GM19043 (cell line): Measurements from ENCODE around the gene CLDN15.

Experiments used
- ATAC-seq: cut with Tn5 transposase; IDR thresholded peaks from one replicate; pipeline ENCODE4 v1.9.1; 2021; ENCODE audit warnings: low read depth; ENCODE audit not compliant: unreplicated experiment

Gene CLDN15

GRCh38 chr7:101244375-101245146, 7.0 kb upstream of the CLDN15 start, which contains the start of gene FIS1:
Gene FIS1 (minus strand): TSS chr7:101245081. CDS start chr7:101245004, 77 bp downstream.
- peak; percentile 88 for ATAC-seq

GRCh38 chr7:101243646-101244374, 6.2 kb upstream of the CLDN15 start:
- no peak for ATAC-seq

GRCh38 chr7:101241443-101242349, 4.1 kb upstream of the CLDN15 start:
- ATAC-seq: no peak

- no peak for ATAC-seq
Measured at GRCh38 chr7:101241015-101241363, 3.4 kb upstream of the CLDN15 start.

- ATAC-seq: no peak
Measured at GRCh38 chr7:101240226-101241014, 2.8 kb upstream of the CLDN15 start.

- no peak for ATAC-seq
Measured at GRCh38 chr7:101239951-101240220, 2.3 kb upstream of the CLDN15 start.

- ATAC-seq: no peak
Measured at GRCh38 chr7:101239191-101239950, 1.8 kb upstream of the CLDN15 start.

GRCh38 chr7:101238226-101239182, 902 bp upstream of the CLDN15 start:
- no peak for ATAC-seq

- no peak for ATAC-seq
Measured at GRCh38 chr7:101236292-101236835, 1.2 kb downstream of the CLDN15 start.

- no peak for ATAC-seq
Measured at GRCh38 chr7:101235522-101235921, 2.1 kb downstream of the CLDN15 start.

GRCh38 chr7:101235050-101235449, 2.6 kb downstream of the CLDN15 start:
- ATAC-seq: no peak

GRCh38 chr7:101234636-101235035, 3.0 kb downstream of the CLDN15 start:
- ATAC-seq: no peak

GRCh38 chr7:101233907-101234547, 3.6 kb downstream of the CLDN15 start:
- no peak for ATAC-seq

GRCh38 chr7:101232141-101232850, 5.3 kb downstream of the CLDN15 start:
- ATAC-seq: no peak

GRCh38 chr7:101231644-101232043, 6.0 kb downstream of the CLDN15 start:
- ATAC-seq: no peak

GRCh38 chr7:101226721-101227120, 10.9 kb downstream of the CLDN15 start:
- ATAC-seq: no peak

GRCh38 chr7:101225650-101226049, 12.0 kb downstream of the CLDN15 start:
- ATAC-seq: no peak
